K562 (cell line): ENCODE data around the gene ERP29. TPM values are rescaled to one million over a fixed set of nuclear protein-coding genes. Genes with fewer than 3 reads are reported as not detected.

Experiments
- ATAC-seq: fragments of 200-7000 bp; cut with Tn5 transposase; 3 replicates; pipeline ENCODE4 v1.9.1; 2020; ENCODE audit warnings: moderate library complexity
- BruUV-seq: library from RNA; stranded (reverse); fragments of 400-500 nt; replicated peaks from 2 replicates; lab custom pipeline; 2021; lab: Mats Ljungman, UMichigan
- CTCF ChIA-PET: fragments of 300-600 bp; formaldehyde crosslinking; extraction: SDS; loops from one replicate; lab custom pipeline; 2021; ENCODE audit warnings: low intra/inter-chr PET ratio; lab: Yijun Ruan, JAX
- POLR2A ChIA-PET: fragments of 300-600, 350-650 bp; sonication (Branson Sonifier 250); formaldehyde crosslinking; extraction: SDS; loops from one replicate; lab custom pipeline; 2021; ENCODE audit warnings: antibody characterized with exemption, inconsistent platforms; lab: Yijun Ruan, JAX
- DNase-seq, 4 experiments: peaks; one replicate each; pipeline versions ENCODE4 v3.0.0 to v3.0.0-alpha.2; 2011 to 2018; ENCODE audit warnings: low spot score in 3 of 4, mixed read lengths in 3 of 4; ENCODE audit errors: extremely low read depth in 1 of 4
- FAIRE-seq: peaks from 2 replicates; lab custom pipeline; 2011; peaks lifted over from hg19 to GRCh38; lab: Jason Lieb, UNC
- H2AFZ ChIP-seq: 2 replicates; pipeline ENCODE4 v1.6.0; 2011; ENCODE audit warnings: low read depth, low read length, control low read depth, inconsistent platforms
- H3K27ac ChIP-seq: fragments of 200-600 bp; 3 replicates; pipeline ENCODE4 v1.8.0; 2011; ENCODE audit warnings: low read depth, mild to moderate bottlenecking, control low read depth, inconsistent platforms, low read length, moderate library complexity, mixed read lengths; ENCODE audit errors: extremely low read depth
- H3K27me3 ChIP-seq, 2 experiments: fragments of 300-600 bp in 1 of 2; 2 replicates in 1 of 2; 3 replicates in 1 of 2; pipeline versions ENCODE4 v1.6.0 to v1.8.0; 2011; ENCODE audit warnings: inconsistent platforms in 2 of 2, low read length in 2 of 2, mild to moderate bottlenecking in 1 of 2, mixed read lengths in 1 of 2, moderate library complexity in 1 of 2; ENCODE audit not compliant: control insufficient read depth in 2 of 2, insufficient read depth in 2 of 2
- H3K36me3 ChIP-seq: fragments of 300-600 bp; 3 replicates; pipeline ENCODE4 v1.8.0; 2011; ENCODE audit warnings: mild to moderate bottlenecking, low read length, inconsistent platforms; ENCODE audit not compliant: control insufficient read depth, insufficient read depth
- H3K4me1 ChIP-seq, 2 experiments: fragments of 200-600 bp in 1 of 2; replicated peaks in 1 of 2; 2 replicates in 1 of 2; 3 replicates in 1 of 2; pipeline versions ENCODE4 v1.5.1 to v1.8.0; 2011; ENCODE audit warnings: inconsistent platforms in 2 of 2, low read length in 2 of 2, mild to moderate bottlenecking in 1 of 2, mixed read lengths in 1 of 2, moderate library complexity in 1 of 2; ENCODE audit not compliant: control insufficient read depth in 2 of 2, insufficient read depth in 2 of 2
- H3K4me2 ChIP-seq: 2 replicates; pipeline ENCODE4 v1.6.1; 2011; ENCODE audit warnings: low read length, control low read depth, inconsistent platforms, mixed read lengths; ENCODE audit not compliant: insufficient read depth
- H3K4me3 ChIP-seq: fragments of 200-600 bp; sonication (generic), shearing (Covaris generic); 2 replicates; pipeline ENCODE4 v1.5.1; 2016; ENCODE audit warnings: control low read depth, inconsistent platforms
- H3K79me2 ChIP-seq: fragments of 200-600 bp; 3 replicates; pipeline ENCODE4 v1.8.0; 2011; ENCODE audit warnings: low read length, inconsistent platforms; ENCODE audit not compliant: control insufficient read depth, insufficient read depth
- H3K9ac ChIP-seq, 2 experiments: 2 replicates each; pipeline versions ENCODE4 v1.6.0 to v1.6.1; 2011; ENCODE audit warnings: low read depth in 2 of 2, low read length in 2 of 2, control low read depth in 1 of 2, inconsistent platforms in 1 of 2, mild to moderate bottlenecking in 1 of 2, mixed read lengths in 1 of 2; ENCODE audit not compliant: insufficient read depth in 1 of 2
- H3K9me1 ChIP-seq: one replicate; pipeline ENCODE4 v1.6.0; 2011; ENCODE audit warnings: inconsistent platforms, mild to moderate bottlenecking, low read length, moderate library complexity; ENCODE audit not compliant: control insufficient read depth, insufficient read depth
- H3K9me3 ChIP-seq: replicated peaks from 2 replicates; pipeline ENCODE4 v1.5.1; 2011; ENCODE audit warnings: low read depth, low read length, inconsistent platforms; ENCODE audit not compliant: control insufficient read depth, insufficient read depth
- H4K20me1 ChIP-seq: replicated peaks from 2 replicates; pipeline ENCODE4 v1.6.1; 2011; ENCODE audit warnings: low read length, inconsistent platforms, mixed read lengths; ENCODE audit not compliant: control insufficient read depth, insufficient read depth
- CBFA2T2 ChIP-seq: fragments of 450-650 bp; conservative IDR thresholded peaks from 2 replicates; pipeline ENCODE4 v1.6.1; 2017; ENCODE audit warnings: mild to moderate bottlenecking
- CC2D1A ChIP-seq: fragments of 450-650 bp; IDR thresholded peaks from 2 replicates; pipeline ENCODE4 v1.6.1; 2017; ENCODE audit warnings: mild to moderate bottlenecking
- DEAF1 ChIP-seq: fragments of 450-650 bp; formaldehyde crosslinking; IDR thresholded peaks from 2 replicates; pipeline ENCODE4 v1.4.0; 2020; ENCODE audit warnings: mild to moderate bottlenecking, moderate library complexity
- HMG20A ChIP-seq: fragments of 450-650 bp; formaldehyde crosslinking; conservative IDR thresholded peaks from 2 replicates; pipeline ENCODE4 v1.4.0; 2020; ENCODE audit warnings: mild to moderate bottlenecking, mixed read lengths
- MAFK ChIP-seq: IDR thresholded peaks from 2 replicates; pipeline ENCODE4 v1.6.1; 2011; ENCODE audit warnings: low read length, improper control_type of control experiment
- RBM14 ChIP-seq: fragments of 200-400 bp; formaldehyde crosslinking; IDR thresholded peaks from 2 replicates; pipeline ENCODE4 v1.6.1; 2018; ENCODE audit warnings: low read depth, mild to moderate bottlenecking, low read length, moderate library complexity, borderline replicate concordance; ENCODE audit not compliant: insufficient read depth
- RBM22 ChIP-seq: fragments of 200-400 bp; formaldehyde crosslinking; IDR thresholded peaks from 2 replicates; pipeline ENCODE4 v1.6.1; 2018; ENCODE audit warnings: low read length, low read depth; ENCODE audit not compliant: poor library complexity, severe bottlenecking
- YY1 ChIP-seq, 3 experiments: IDR thresholded peaks; 2 replicates each; pipeline ENCODE4 v1.6.1; 2011; ENCODE audit warnings: low read length in 2 of 3, mild to moderate bottlenecking in 2 of 3, moderate library complexity in 2 of 3, borderline replicate concordance in 1 of 3, control low read depth in 1 of 3, low read depth in 1 of 3; ENCODE audit not compliant: insufficient read depth in 3 of 3, insufficient replicate concordance in 2 of 3, control insufficient read depth in 1 of 3, insufficient read length in 1 of 3; ENCODE audit errors: extremely low read depth in 1 of 3
- ZNF175 ChIP-seq: fragments of 200-800 bp; sonication (Bioruptor generic); IDR thresholded peaks from 2 replicates; pipeline ENCODE4 v1.6.1; 2016; ENCODE audit warnings: low read depth, mild to moderate bottlenecking, missing genetic modification characterization, missing compliant biosample characterization
- ZNF41 ChIP-seq: fragments of 250-450 bp; sonication (Bioruptor Pico); conservative IDR thresholded peaks from 2 replicates; pipeline ENCODE4 v1.4.0; 2020; ENCODE audit warnings: mild to moderate bottlenecking
- WGBS: fragments of 100-300 bp; shearing (Covaris generic); methylation state at CpG from one replicate; pipeline ENCODE4 v1.1.6; 2016; ENCODE audit warnings: low coverage, mixed read lengths; ENCODE audit not compliant: insufficient coverage; ENCODE audit errors: missing lambda C conversion rate; 5-methylcytosine and 5-hydroxymethylcytosine counted together
- in situ Hi-C: fragments of 300-500 bp; cut with MboI; formaldehyde crosslinking; loops from 4 replicates; pipeline ENCODE4 v1.15.0; 2018; ENCODE audit warnings: inconsistent platforms, mixed read lengths
- intact Hi-C: fragments of 100-400 bp; cut with micrococcal nuclease; formaldehyde crosslinking; loops from 2 replicates; pipeline ENCODE4 v1.14.2; 2022
- polyA plus RNA-seq, 8 experiments: library from polyadenylated mRNA; depleted of rRNA in 4 of 8; stranded (reverse) in 5 of 8; unstranded in 3 of 8; fragments of >200 nt; fragmentation: Nextera tagmentation in 2 of 8; fragmentation: Illumina TruSeq in 1 of 8; extraction: Ambion mirVana in 2 of 8; extraction: Trizol in 1 of 8; gene quantifications; 2 replicates each; pipeline versions ENCODE4 v1.2.1 to v1.2.3, GENCODE V29; 2011 to 2014; ENCODE audit warnings: inconsistent platforms in 1 of 8, missing spikeins in 1 of 8
- total RNA-seq, 7 experiments: library from RNA; depleted of rRNA in 6 of 7; stranded (reverse); fragments of >200 nt in 6 of 7; fragmentation: Illumina TruSeq in 2 of 7; extraction: Trizol in 2 of 7; gene quantifications; 2 replicates each; pipeline versions ENCODE4 v1.2.1 to v1.2.3, GENCODE V29; 2011 to 2021; ENCODE audit warnings: low replicate concordance in 1 of 7
- TF ChIP-seq, protein P1 (sequence below): fragments of 250-450 bp; sonication (Bioruptor Pico); IDR thresholded peaks from 2 replicates; pipeline ENCODE4 v1.5.0; 2021

The ERP29 gene
- total and polyA plus RNA-seq, 9 of the 15 experiments (the other 6 are each of a cell fraction or from before 2014, with no cell fraction given): 42.4 to 146 (median 111) TPM

GRCh38 chr12:112031472-112031871 is 18.2 kb downstream of the ERP29 start:
- no TSS peak for BruUV-seq
- H3K36me3 ChIP-seq: peaks cover 90% of the 10 kb centered on the region
- DNase-seq (no peak), ATAC-seq (no peak), FAIRE-seq (no peak)
- no peak overlapping the region for H3K4me2 ChIP-seq
- H3K4me3 ChIP-seq: no peak overlapping the region
- no peaks in the 10 kb centered on the region for H4K20me1 ChIP-seq
- TF ChIP-seq CBFA2T2 (no peak), CC2D1A (no peak), DEAF1 (CRISPR knock-in tag) (no peak), RBM22 (no peak), RBM14 (no peak), ZNF41 (CRISPR knock-in tag) (no peak), HMG20A (CRISPR knock-in tag) (no peak), MAFK (no peak), ZNF175 (CRISPR knock-in tag) (no peak), YY1 (IDR thresholded peaks at IDR 0.05; ENCODE audit: borderline replicate concordance in 1 of 3, control insufficient read depth in 1 of 3, extremely low read depth in 1 of 3, insufficient read depth in 3 of 3, insufficient read length in 1 of 3, insufficient replicate concordance in 2 of 3, low read depth in 1 of 3, low read length in 2 of 3) (no peak)
- TF ChIP-seq, protein P1, sequence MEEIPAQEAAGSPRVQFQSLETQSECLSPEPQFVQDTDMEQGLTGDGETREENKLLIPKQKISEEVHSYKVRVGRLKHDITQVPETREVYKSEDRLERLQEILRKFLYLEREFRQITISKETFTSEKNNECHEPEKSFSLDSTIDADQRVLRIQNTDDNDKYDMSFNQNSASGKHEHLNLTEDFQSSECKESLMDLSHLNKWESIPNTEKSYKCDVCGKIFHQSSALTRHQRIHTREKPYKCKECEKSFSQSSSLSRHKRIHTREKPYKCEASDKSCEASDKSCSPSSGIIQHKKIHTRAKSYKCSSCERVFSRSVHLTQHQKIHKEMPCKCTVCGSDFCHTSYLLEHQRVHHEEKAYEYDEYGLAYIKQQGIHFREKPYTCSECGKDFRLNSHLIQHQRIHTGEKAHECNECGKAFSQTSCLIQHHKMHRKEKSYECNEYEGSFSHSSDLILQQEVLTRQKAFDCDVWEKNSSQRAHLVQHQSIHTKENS (CRISPR knock-in tag): no peak
- WGBS: 95% methylated on average over 2 of the region's 2 CpGs
- in situ Hi-C loops (no loop called here), intact Hi-C loops (loop anchor here (5.0 kb wide), 1 partner anchor 204 kb away; no protein-coding TSS in a partner anchor)
- H3K9ac ChIP-seq: no peak overlapping the region
- H3K9me3 ChIP-seq: no peaks in the 10 kb centered on the region
- H3K79me2 ChIP-seq: no peaks in the 10 kb centered on the region
- no peak overlapping the region for H2AFZ ChIP-seq
- H3K9me1 ChIP-seq: no peaks in the 10 kb centered on the region
- no peaks in the 10 kb centered on the region for H3K4me1 ChIP-seq
- CTCF ChIA-PET: no interaction called here
- POLR2A ChIA-PET: interaction anchor here (1.6 to 3.4 kb wide), 2 partner anchors 10 to 18 kb away, joined by 4 to 28 read pairs; partner anchors contain the start of genes ERP29 and TMEM116
- no peak overlapping the region for H3K27ac ChIP-seq
- no peaks in the 10 kb centered on the region for H3K27me3 ChIP-seq
